HEK293 (cell line): ENCODE results near the gene GJA5.

Source experiments
- CTCF ChIA-PET: fragments of 350-600 bp; formaldehyde crosslinking; extraction: SDS; loops from one replicate; lab custom pipeline; 2021; ENCODE audit warnings: antibody characterized with exemption; lab: Yijun Ruan, JAX
- POLR2A ChIA-PET: fragments of 300-600 bp; formaldehyde crosslinking; extraction: SDS; loops from one replicate; lab custom pipeline; 2020; ENCODE audit warnings: antibody characterized with exemption, inconsistent platforms; lab: Yijun Ruan, JAX
- H3K27ac ChIP-seq: fragments of 200-500 bp; sonication (Bioruptor generic); 2 replicates; pipeline ENCODE4 v1.5.1; 2014; ENCODE audit warnings: low read depth, low read length, control low read depth, inconsistent platforms; ENCODE audit errors: extremely low read depth
- H3K36me3 ChIP-seq, 2 experiments: fragments of 200-500 bp in 1 of 2; sonication (Bioruptor generic) in 1 of 2; 1 replicate in 1 of 2; 2 replicates in 1 of 2; pipeline ENCODE4 v1.5.1; 2014 to 2017; ENCODE audit warnings: inconsistent platforms in 2 of 2, low read length in 2 of 2; ENCODE audit not compliant: control insufficient read depth in 2 of 2, insufficient read depth in 1 of 2
- H3K4me1 ChIP-seq: fragments of 200-500 bp; sonication (Bioruptor generic); 2 replicates; pipeline ENCODE4 v1.5.1; 2014; ENCODE audit warnings: mild to moderate bottlenecking, low read length, inconsistent platforms; ENCODE audit not compliant: control insufficient read depth, insufficient read depth
- H3K4me3 ChIP-seq: 2 replicates; pipeline ENCODE4 v1.5.1; 2011; ENCODE audit warnings: low read depth, mild to moderate bottlenecking, control low read depth, low read length, moderate library complexity
- H3K9me3 ChIP-seq: fragments of 200-500 bp; sonication (Bioruptor generic); 2 replicates; pipeline ENCODE4 v1.5.1; 2014; ENCODE audit warnings: low read depth, low read length, inconsistent platforms; ENCODE audit not compliant: control insufficient read depth, insufficient read depth
- BCL11B ChIP-seq: fragments of 450-650 bp; formaldehyde crosslinking; IDR thresholded peaks from 2 replicates; pipeline ENCODE4 v1.5.1; 2016; ENCODE audit warnings: low read depth, missing biosample characterization, missing genetic modification characterization
- OSR2 ChIP-seq: fragments of 450-650 bp; formaldehyde crosslinking; IDR thresholded peaks from 2 replicates; pipeline ENCODE4 v1.5.1; 2016; ENCODE audit warnings: missing biosample characterization, missing genetic modification characterization
- PRDM10 ChIP-seq: fragments of 450-650 bp; formaldehyde crosslinking; IDR thresholded peaks from 2 replicates; pipeline ENCODE4 v1.5.1; 2016; ENCODE audit warnings: missing biosample characterization, missing genetic modification characterization
- SCRT2 ChIP-seq: fragments of 450-650 bp; formaldehyde crosslinking; IDR thresholded peaks from 2 replicates; pipeline ENCODE4 v1.5.1; 2016; ENCODE audit warnings: missing biosample characterization, missing genetic modification characterization
- TRIM28 ChIP-seq: IDR thresholded peaks from 2 replicates; pipeline ENCODE4 v1.6.1; 2011; ENCODE audit warnings: low read length, control low read depth, borderline replicate concordance
- TSHZ1 ChIP-seq: fragments of 450-650 bp; formaldehyde crosslinking; IDR thresholded peaks from 2 replicates; pipeline ENCODE4 v1.5.1; 2016; ENCODE audit warnings: missing biosample characterization, missing genetic modification characterization, borderline replicate concordance
- ZBTB6 ChIP-seq: fragments of 450-650 bp; formaldehyde crosslinking; IDR thresholded peaks from 2 replicates; pipeline ENCODE4 v1.5.1; 2017; ENCODE audit warnings: missing biosample characterization, missing genetic modification characterization
- ZNF121 ChIP-seq: fragments of 450-650 bp; formaldehyde crosslinking; IDR thresholded peaks from 2 replicates; pipeline ENCODE4 v1.5.1; 2016; ENCODE audit warnings: missing biosample characterization, missing genetic modification characterization
- ZNF157 ChIP-seq: fragments of 450-650 bp; formaldehyde crosslinking; IDR thresholded peaks from 2 replicates; pipeline ENCODE4 v1.5.1; 2016; ENCODE audit warnings: missing biosample characterization, missing genetic modification characterization
- ZNF24 ChIP-seq: fragments of 450-650 bp; formaldehyde crosslinking; IDR thresholded peaks from 2 replicates; pipeline ENCODE4 v1.5.1; 2016; ENCODE audit warnings: missing biosample characterization, missing genetic modification characterization
- ZNF311 ChIP-seq: fragments of 450-650 bp; formaldehyde crosslinking; IDR thresholded peaks from 2 replicates; pipeline ENCODE4 v1.5.1; 2017; ENCODE audit warnings: missing biosample characterization, missing genetic modification characterization, borderline replicate concordance
- ZNF354C ChIP-seq: fragments of 450-650 bp; formaldehyde crosslinking; IDR thresholded peaks from 2 replicates; pipeline ENCODE4 v1.5.1; 2016; ENCODE audit warnings: missing biosample characterization, missing genetic modification characterization, low read depth, borderline replicate concordance
- ZNF404 ChIP-seq: fragments of 450-650 bp; formaldehyde crosslinking; IDR thresholded peaks from 2 replicates; pipeline ENCODE4 v1.5.1; 2017; ENCODE audit warnings: missing biosample characterization, missing genetic modification characterization
- ZNF664 ChIP-seq: fragments of 450-650 bp; formaldehyde crosslinking; IDR thresholded peaks from 2 replicates; pipeline ENCODE4 v1.5.1; 2016; ENCODE audit warnings: missing biosample characterization, missing genetic modification characterization
- ZNF747 ChIP-seq: fragments of 450-650 bp; formaldehyde crosslinking; IDR thresholded peaks from 2 replicates; pipeline ENCODE4 v1.5.1; 2016; ENCODE audit warnings: missing biosample characterization, missing genetic modification characterization

GJA5 gene

GRCh38 chr1:147712605-147713004, 47.8 kb downstream of the GJA5 start:
- H3K27ac ChIP-seq, result no peak overlapping the region
- H3K9me3 ChIP-seq, result no peaks in the 10 kb centered on the region
- TF ChIP-seq TRIM28 (no peak), ZNF354C (tag by site-specific recombination) (no peak), OSR2 (tag by site-specific recombination) (no peak), ZNF747 (tag by site-specific recombination) (no peak), ZNF24 (tag by site-specific recombination) (no peak), ZNF121 (tag by site-specific recombination) (no peak), ZNF157 (tag by site-specific recombination) (no peak), BCL11B (tag by site-specific recombination) (no peak), PRDM10 (tag by site-specific recombination) (no peak), ZNF664 (no peak), ZNF311 (no peak), ZBTB6 (no peak), SCRT2 (tag by site-specific recombination) (no peak), TSHZ1 (tag by site-specific recombination) (no peak), ZNF404 (no peak)
- TF ChIP-seq, all 188 proteins: peak for 0
- no peak overlapping the region for H3K4me3 ChIP-seq
- ChIA-PET CTCF (interaction anchor here (0.6 kb wide), 2 partner anchors 165 to 180 kb away, joined by 3 read pairs; no protein-coding TSS in a partner anchor), POLR2A (no interaction called here)
- no peaks in the 10 kb centered on the region for H3K4me1 ChIP-seq
- H3K36me3 ChIP-seq, result no peaks in the 10 kb centered on the region
